ENCODE data around the gene URB1.

- TF ChIP-seq POLR2A (IDR thresholded peaks at IDR 0.05; ENCODE audit: low read length) (no peak), GATA1 (IDR thresholded peaks at IDR 0.05; ENCODE audit: low read depth, low read length) (no peak)
Observed at GRCh38 chr21:32393677-32394001, 827 bp upstream of the URB1 start.

All from erythroblast (primary cell).